Stimulated activated CD8-positive, alpha-beta memory T cell treated with anti-CD3 and anti-CD28 coated beads, Interleukin-15, amount 100 ng/mL, for 24 hours (primary cell): ENCODE data around the gene GPC5.

Source experiments
- DNase-seq: peaks from one replicate; pipeline ENCODE4 v3.0.0-alpha.2; 2020; ENCODE audit warnings: low read depth

Gene GPC5

GRCh38 chr13:91459485-91459884, 61.1 kb downstream of the GPC5 start:
- no peak for DNase-seq

DNA sequence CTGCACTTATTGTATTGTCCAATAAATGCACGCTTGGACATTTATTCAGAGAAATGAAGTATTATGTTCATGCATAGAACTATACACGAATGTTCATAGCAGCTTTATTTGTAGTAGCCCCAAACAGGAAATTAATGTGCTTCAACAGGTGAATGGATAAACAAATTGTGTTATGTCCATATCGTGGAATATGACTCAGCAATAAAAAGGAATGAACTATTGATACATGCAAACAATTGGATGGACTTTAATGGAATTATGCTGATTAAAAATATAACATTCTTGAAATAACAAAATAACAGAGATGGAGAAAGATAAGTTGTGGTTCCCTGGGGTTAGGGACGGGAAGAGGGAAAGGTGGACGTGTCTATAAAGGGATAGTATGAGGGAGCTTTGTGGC, 65.9 kb downstream of the GPC5 start:
- no peak for DNase-seq

GRCh38 chr13:91467236-91467635, 68.8 kb downstream of the GPC5 start:
- DNase-seq, result no peak

DNA sequence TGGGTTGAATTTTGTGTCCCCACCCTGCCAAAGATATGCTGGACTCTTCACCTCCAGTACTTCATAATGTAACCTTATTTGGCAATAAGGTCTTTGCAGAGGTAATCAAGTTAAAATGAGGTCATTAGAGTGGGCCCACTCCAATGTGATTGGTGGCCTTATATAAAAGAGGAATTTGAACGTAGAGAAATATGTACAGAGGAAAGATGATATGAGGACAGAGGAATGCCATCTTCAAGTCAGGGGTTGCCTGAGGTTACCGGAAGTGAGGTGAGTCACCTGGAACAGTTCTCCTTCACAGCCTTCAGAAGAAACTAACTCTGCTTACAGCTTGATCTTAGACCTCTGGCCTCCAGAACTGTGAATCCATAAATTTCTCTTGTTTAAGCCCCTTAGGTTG, 69.9 kb downstream of the GPC5 start:
- DNase-seq, result no peak

DNA sequence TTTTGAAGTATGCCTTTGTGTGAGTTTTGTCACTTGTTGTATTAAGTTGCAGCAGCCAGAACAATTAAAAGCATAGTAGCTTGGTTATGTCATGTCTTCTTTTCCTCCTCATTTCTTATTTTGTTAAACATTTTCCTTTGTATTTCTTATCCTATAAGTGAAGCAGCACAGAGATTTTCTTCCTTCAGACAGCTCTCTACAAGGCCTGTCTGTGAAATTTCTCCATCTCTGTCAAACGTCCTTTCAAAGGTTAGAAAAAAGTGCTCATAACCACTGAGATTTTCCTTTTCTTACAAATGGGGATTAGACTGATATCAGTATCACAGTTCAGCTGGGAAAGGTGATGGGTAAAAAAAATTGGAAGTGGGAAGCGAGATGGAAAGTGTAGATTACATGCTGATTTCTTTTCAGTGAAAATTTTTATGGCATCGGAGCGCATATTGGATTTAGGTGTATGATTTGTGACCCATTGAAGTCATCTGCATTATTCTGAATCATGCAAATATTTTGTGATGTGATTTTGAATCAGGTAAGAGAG, 71.7 kb downstream of the GPC5 start:
- no peak for DNase-seq

DNA sequence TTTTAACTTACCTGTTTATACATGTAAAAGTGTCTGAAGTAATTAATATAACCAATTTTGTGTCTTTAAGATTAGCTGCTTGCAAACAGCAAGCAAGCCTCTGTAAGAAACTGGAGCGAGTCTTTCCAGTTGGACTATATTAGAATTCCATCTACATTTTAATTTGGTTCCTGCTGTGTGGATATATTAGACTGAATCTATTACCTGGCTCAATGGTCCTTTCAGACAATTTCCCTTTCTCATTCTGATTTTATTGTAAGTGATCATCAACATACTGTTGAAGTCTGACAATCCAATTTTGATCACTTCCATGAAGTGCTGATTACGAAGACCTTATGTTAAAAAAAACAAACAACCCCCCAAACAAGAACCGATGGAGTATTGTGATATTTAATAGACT, 72.3 kb downstream of the GPC5 start:
- DNase-seq, result no peak

DNA sequence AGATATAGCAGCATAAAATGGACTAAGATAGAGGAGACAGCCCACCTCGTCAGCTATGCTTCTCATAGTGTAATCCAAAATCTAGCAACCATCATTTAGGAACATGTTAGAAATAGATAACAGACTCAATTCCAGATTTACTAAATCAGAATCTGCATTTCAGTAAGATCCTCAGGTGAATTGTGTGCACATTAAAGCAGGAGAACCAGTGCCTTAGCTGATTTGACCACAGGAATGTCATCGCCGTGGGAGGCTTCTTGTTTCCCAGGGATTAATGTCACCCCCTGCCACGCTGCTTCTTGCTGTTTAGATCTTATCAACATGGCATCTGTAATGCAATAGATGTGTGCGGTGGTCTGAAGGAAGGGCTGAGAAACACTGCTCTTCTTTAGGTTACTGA, 84.0 kb downstream of the GPC5 start:
- no peak for DNase-seq

GRCh38 chr13:91491980-91492379, 93.6 kb downstream of the GPC5 start:
- no peak for DNase-seq

- no peak for DNase-seq
These were observed 95.0 kb downstream of the GPC5 start for GRCh38 chr13:91493442-91493841.

DNA sequence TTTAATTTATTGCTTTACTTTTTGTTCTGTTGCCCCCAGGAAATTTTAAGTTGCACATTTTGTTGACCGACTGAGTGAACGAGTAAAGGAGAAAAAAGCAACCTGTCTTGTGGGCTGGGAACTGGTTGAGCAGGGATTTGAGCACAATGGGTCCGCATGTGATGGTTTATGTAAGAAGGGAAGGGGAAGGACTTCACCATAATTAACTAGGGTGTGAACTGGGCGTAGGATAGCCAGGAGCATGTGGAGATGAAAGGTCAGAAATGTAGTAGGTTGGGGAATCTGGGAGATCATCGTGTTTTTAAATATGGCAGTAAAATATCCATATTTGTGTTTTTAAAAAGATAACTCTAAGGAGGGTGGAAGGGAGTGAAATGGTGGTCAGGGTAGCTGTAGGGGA, 99.9 kb downstream of the GPC5 start:
- no peak for DNase-seq

DNA sequence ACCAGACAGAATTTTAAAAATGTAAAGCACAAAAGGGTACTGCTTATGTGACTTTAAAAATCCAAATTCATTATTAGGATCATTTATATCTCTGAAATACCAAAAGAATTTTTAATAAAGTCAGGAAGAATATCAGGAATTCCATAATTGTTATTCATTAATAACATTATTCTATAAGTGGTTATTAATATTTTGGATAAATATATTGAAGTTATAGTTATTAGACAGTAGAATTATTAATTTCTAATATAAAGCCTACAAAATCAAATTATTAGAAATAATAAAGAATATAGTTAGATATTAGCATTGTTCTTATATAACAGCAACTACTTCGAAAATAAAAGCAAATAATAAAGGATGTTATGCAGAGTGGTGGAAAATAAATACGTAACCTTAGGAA, 105.8 kb downstream of the GPC5 start:
- no peak for DNase-seq

DNA sequence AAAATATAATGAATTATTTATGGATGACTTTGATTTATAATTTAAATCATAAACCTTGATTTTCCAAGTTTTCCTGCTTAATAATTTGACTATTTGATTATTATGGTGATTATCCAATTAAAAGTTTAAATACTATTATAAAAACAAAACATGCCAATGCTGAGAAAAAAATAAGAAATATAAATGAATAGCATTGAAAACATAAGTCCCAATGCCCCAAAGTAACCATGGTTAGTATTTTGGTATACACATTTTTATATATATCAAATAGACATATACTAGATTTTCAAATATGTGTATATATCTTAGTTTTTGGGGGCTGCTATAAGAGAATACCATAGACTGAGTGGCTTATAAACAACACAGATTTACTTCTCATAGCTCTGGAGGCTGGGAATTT, 108.3 kb downstream of the GPC5 start:
- DNase-seq, result no peak

- no peak for DNase-seq
These were observed 111.6 kb downstream of the GPC5 start for GRCh38 chr13:91510058-91510457.

GRCh38 chr13:91513790-91514189, 115.4 kb downstream of the GPC5 start:
- DNase-seq, result no peak

- DNase-seq, result no peak
These were observed 118.4 kb downstream of the GPC5 start for GRCh38 chr13:91516799-91517198.

- DNase-seq, result no peak
These were observed 122.5 kb downstream of the GPC5 start for GRCh38 chr13:91520952-91521351.

DNA sequence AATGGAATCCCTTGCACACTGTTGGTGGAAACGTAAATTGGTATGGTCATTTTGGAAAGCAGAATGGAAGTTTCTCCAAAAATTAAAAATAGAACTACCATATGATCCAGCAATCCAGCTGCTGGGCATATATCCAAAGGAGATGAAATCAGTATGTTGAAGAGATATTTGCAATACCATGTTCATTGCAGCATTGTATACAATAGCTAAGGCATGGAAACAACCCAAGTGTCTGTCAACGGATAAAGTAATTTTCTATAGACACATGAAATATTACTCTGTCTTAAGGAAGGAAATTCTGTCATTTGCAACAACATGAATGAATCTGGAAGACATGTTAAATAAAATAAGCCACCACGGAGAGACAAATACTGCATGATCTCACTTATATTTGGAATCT, 124.7 kb downstream of the GPC5 start:
- no peak for DNase-seq

GRCh38 chr13:91526543-91527033, 128.2 kb downstream of the GPC5 start:
- no peak for DNase-seq

DNA sequence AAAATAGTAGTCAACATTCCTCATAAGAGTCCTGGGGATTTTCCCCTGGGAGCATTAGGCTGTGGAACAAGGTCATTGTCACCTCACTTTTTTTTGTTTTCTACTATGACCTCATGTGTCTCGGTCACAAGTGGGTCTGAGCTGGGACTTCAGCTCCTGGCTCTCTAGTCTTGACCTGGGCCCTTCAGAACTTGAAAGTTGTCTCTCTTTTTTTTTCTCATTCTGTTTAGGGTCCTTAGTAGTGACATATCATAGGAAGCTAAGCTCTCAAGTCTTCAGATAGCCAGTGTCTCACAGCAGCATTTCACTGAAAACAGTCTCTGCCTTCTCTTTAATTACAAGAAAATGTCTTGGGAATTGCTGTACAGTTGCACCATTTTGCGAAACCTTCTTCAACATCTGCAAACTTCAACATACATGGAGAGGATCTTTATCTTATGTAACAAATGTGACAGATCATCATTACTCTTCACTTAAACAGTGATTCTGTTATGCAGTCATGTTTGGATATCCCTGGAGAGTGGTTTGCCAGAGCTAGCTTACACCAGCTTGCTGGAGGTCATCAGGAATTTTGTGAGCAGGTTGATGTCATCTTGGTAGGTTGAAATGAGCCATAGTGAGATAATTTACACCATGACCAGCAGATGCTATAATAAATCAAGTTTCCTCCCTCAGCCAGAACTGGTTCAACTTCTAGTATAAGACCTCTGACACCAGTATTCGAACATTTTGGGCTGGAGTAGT, 131.5 kb downstream of the GPC5 start:
- no peak for DNase-seq

DNA sequence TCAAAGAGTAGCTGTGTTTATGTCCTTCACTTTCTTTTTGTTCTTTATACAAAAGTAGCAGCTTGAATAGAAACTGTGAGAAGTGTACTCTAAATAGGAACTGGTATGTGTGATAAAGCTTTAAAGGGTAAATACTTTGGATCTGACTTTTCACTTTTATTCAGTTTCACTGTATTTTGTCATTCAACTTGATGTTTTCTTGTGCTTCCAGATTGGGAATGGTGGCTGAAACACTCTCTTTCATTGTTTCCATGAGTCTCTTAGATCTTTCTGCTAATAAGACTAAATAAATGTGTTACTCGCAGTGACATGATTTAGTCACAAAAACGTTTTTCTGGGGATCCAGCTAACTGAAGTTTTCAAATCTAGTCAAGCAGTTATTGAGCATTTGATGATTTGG, 133.2 kb downstream of the GPC5 start:
- DNase-seq, result no peak

DNA sequence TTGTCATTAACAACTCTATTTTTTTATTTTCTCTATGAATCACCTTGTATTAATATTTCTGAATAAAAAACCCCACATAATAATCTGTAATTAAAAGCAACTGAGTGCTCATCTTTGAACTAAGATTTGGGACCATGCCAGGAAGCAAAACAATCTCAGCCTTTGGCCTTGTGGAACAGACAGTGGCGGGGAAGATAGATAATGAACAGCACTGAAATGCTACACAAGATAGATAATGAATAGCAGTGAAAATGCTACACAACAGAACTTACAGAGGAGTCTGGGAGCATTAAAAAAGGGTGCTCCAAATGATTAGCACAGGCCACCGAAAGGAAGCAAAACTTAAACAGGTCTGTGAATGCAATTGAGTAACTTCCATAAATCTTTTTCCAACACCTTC, 134.9 kb downstream of the GPC5 start:
- DNase-seq, result no peak

GRCh38 chr13:91534996-91535395, 136.6 kb downstream of the GPC5 start:
- DNase-seq, result no peak

DNA sequence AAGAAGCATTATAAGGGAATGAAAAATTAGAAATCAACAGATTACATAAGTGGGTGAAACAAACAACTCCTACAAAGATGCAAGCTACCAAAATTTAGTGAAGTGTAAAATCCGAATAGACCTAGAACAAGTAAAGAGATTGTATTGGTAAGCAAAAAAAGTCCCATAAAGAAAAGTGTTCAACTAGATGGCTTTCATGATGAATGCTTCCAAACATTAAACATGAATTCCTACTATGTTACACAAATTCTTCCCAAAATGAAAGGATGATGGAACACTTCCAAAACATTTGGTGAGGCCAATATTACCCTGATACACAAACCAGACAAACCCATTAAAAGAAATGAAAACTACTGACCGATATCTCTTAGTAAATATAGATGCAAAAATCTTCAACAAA, 139.0 kb downstream of the GPC5 start:
- DNase-seq, result no peak
